ENCODE measurements around the gene H1-8. TPM values are rescaled to one million over a fixed set of nuclear protein-coding genes. Genes with fewer than 3 reads are reported as not detected.

H1-8 gene
- total and polyA plus RNA-seq, 3 experiments from 2014 or later = not detected

DNA sequence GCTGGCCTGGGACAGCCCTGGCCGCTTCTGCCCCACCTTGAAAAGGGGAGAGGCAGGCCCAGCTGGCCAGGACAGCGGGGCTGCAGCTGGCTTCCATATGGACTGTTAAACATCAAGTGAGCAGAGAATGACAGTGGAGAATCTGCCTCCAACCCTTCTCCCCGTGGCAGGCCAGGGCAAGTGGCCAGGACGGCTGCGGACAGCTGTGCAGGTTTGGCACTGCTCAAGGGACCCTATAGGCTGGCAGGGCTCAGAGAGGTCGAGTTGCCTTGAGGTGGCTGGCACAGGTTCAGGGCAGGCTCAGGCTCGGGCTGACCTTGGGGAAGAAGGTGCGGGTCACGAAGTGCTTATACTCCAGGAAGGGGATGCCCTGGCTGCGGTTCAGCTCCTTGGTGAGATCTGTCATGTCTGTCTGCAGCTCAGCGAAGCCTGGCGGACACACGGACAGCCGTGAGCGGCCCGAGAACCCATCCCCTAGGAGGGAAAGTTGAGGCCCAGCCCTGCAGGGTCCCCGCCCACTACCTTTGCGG, 24.3 kb downstream of the H1-8 start:
- Histone ChIP-seq H3K36me3 (ENCODE audit: insufficient read depth, low read length) (no peaks in the 10 kb centered on the region), H3K9me3 (ENCODE audit: low read length) (no peaks in the 10 kb centered on the region), H3K27me3 (ENCODE audit: insufficient read depth, low read length, poor library complexity, severe bottlenecking) (no peaks in the 10 kb centered on the region), H3K4me3 (ENCODE audit: low read length) (no peak overlapping the region), H3K27ac (ENCODE audit: low read depth, low read length) (no peak overlapping the region), H3K4me1 (ENCODE audit: insufficient read depth, low read length) (peaks cover 13% of the 10 kb centered on the region)
- POLR2A ChIA-PET = no interaction called here
- Mint-ChIP-seq H3K36me3 (peaks cover 0 to 35% (median 2%) of the 10 kb centered on the region in 3 donors), H3K27me3 (no peaks in the 10 kb centered on the region), H3K9me3 (no peaks in the 10 kb centered on the region), H3K4me3 (peak overlapping the region in 1 of 7 donors; percentile 1), H3K4me1 (peaks cover 31 to 40% (median 33%) of the 10 kb centered on the region in 3 donors), H3K27ac (peak overlapping the region in 6 of 8 donors; percentile 39 to 92 (median 54))
- DNase-seq = no peak
- CTCF ChIA-PET = interaction anchor here (0.7 to 1.6 kb wide), 3 partner anchors 9 to 126 kb away, joined by 3 to 5 read pairs (median 3); no protein-coding TSS in a partner anchor

DNA sequence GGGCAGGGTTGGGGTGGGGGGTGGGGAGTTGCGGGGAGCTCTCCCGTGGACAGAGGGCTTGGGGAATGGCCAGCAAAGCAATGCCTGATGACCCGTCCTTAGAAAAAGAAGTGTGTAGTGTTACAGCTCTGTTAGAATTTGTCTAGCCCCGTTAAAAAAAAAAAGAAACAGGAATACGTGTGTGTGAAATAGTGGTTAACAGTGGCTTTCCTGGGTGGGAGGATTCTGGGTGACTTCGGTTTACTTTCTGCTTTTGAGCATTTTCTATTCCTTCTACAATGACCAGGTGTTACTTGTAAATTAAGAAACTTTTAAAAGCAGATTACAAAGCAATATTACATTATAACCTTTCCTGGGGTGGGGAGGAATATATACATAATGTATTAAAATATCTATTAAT, 25.0 kb downstream of the H1-8 start:
- Histone ChIP-seq H3K36me3 (ENCODE audit: insufficient read depth, low read length) (no peaks in the 10 kb centered on the region), H3K4me1 (ENCODE audit: insufficient read depth, low read length) (peaks cover 13% of the 10 kb centered on the region), H3K27ac (ENCODE audit: low read depth, low read length) (no peak overlapping the region), H3K9me3 (ENCODE audit: low read length) (no peaks in the 10 kb centered on the region), H3K27me3 (ENCODE audit: insufficient read depth, low read length, poor library complexity, severe bottlenecking) (no peaks in the 10 kb centered on the region), H3K4me3 (ENCODE audit: low read length) (no peak overlapping the region)
- no peaks in the 10 kb centered on the region for H3K9me3 Mint-ChIP-seq
- H3K27ac Mint-ChIP-seq = peak overlapping the region; percentile 7 to 84 (median 56)
- CTCF ChIA-PET = interaction anchor here (1.4 to 1.6 kb wide), 2 partner anchors 9 to 127 kb away, joined by 3 to 5 read pairs; no protein-coding TSS in a partner anchor
- H3K36me3 Mint-ChIP-seq = peaks cover 0 to 33% (median 2%) of the 10 kb centered on the region in 3 donors
- H3K4me1 Mint-ChIP-seq = peaks cover 31 to 41% (median 34%) of the 10 kb centered on the region in 3 donors
- POLR2A ChIA-PET = interaction anchor here (0.5 kb wide), 1 partner anchor 9 kb away, joined by 3 read pairs; no protein-coding TSS in a partner anchor
- H3K4me3 Mint-ChIP-seq = peak overlapping the region; percentile 8 to 71 (median 45)
- H3K27me3 Mint-ChIP-seq = no peaks in the 10 kb centered on the region
- DNase-seq = peak in 1 of 5 donors; percentile 44

DNA sequence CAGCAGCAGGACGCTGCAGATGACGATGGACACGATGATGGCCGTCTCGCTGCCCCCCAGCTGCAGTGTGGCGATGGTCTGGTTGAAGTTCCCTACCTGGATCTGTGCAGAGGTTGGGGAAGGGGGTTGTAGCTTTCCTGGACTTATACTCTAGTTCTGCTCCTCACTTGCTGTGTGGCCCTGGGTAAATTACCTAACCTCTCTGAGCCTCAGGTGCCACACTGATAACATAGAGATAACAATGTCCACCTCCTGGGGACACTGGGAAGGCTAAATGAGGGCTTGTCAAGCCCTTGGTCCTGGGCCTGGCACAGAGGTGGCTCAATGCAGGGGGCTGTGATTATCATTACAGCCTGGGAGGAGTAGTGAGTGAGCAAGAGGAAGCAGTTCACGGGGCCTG, 26.9 kb downstream of the H1-8 start:
- Histone ChIP-seq H3K27me3 (ENCODE audit: insufficient read depth, low read length, poor library complexity, severe bottlenecking) (no peaks in the 10 kb centered on the region), H3K9me3 (ENCODE audit: low read length) (no peaks in the 10 kb centered on the region), H3K36me3 (ENCODE audit: insufficient read depth, low read length) (no peaks in the 10 kb centered on the region), H3K4me1 (ENCODE audit: insufficient read depth, low read length) (peaks cover 13% of the 10 kb centered on the region), H3K4me3 (ENCODE audit: low read length) (no peak overlapping the region), H3K27ac (ENCODE audit: low read depth, low read length) (no peak overlapping the region)
- H3K4me3 Mint-ChIP-seq = peak overlapping the region in 2 of 7 donors; percentile 20 to 28
- peak overlapping the region in 7 of 8 donors; percentile 13 to 93 (median 79) for H3K27ac Mint-ChIP-seq
- H3K9me3 Mint-ChIP-seq = no peaks in the 10 kb centered on the region
- ChIA-PET CTCF (no interaction called here), POLR2A (no interaction called here)
- H3K27me3 Mint-ChIP-seq = no peaks in the 10 kb centered on the region
- peaks cover 34 to 57% (median 41%) of the 10 kb centered on the region in 3 donors for H3K4me1 Mint-ChIP-seq
- H3K36me3 Mint-ChIP-seq = peaks cover 0 to 27% (median 2%) of the 10 kb centered on the region in 3 donors
- DNase-seq = no peak

DNA sequence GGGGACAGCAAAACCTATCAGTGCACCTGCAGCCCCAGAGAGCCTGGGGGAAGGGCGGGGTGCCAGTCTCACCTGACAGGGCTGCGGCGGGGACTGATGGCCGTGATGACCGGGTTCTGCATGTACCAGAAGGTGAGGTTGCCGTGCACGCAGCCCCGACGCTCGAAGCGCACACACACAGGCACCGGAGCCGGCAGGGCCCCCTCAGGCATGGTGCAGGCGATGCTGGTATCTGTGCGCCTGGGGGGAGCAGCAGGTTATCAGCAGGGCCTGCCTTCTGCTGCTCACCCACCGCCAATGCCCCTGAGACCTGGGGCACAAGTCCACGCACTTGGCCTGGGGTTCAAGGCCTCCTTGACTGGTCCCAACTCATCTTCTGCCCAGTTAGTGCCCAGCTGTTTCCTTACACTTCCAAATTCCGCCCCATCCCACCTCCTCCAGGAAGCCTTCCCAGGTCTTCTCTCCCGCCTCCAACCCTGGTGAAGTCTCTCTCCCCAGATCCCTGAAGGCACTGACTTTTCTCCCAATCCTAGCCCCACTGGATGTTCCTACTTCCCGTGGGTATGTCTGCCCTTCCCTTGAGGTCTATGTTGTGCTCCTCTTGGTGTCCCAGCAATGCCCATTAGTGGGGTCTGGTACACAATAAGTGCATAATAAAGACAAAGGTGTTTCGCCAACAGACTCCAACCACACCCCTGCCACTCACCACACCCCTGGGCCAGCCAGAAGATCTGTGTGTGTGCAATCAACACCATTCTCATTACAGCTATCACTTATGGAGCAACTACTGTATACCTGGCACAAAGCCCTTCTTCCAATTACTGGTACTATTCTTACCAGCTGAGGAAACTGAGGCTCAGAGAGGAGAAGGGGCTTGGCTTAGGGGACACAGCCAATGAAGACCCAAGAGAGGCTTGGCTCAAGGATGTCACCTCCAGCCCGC, 28.9 kb downstream of the H1-8 start:
- POLR2A ChIA-PET = no interaction called here

DNA sequence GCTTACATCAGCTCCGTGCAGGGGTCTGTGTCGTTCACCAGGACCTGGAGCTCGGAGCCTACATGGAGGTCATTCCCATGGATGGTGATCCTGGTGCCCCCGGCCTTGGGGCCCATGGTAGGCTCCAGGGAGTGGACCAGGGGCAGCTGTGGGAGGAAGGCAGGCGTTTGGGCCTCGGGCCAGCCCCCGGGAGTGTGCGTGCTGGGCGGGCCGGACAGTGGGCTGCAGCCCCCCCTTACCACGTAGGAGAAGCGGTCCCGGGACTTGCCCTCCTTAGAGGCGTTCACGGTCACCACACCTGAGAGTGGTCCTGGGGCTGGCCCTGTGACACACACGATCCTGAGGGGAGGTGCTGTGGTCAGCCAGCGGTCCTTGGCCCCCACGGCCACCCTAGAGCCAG, 29.6 kb downstream of the H1-8 start:
- Mint-ChIP-seq H3K36me3 (peaks cover 0 to 23% (median 2%) of the 10 kb centered on the region in 3 donors), H3K4me1 (peaks cover 51 to 74% (median 57%) of the 10 kb centered on the region in 3 donors), H3K4me3 (peak overlapping the region in 1 of 7 donors; percentile 40), H3K27me3 (no peaks in the 10 kb centered on the region), H3K9me3 (no peaks in the 10 kb centered on the region), H3K27ac (peak overlapping the region in 5 of 8 donors; percentile 73 to 96 (median 79))
- ChIA-PET POLR2A (no interaction called here), CTCF (no interaction called here)
- Histone ChIP-seq H3K4me1 (ENCODE audit: insufficient read depth, low read length) (peaks cover 27% of the 10 kb centered on the region), H3K27ac (ENCODE audit: low read depth, low read length) (no peak overlapping the region), H3K27me3 (ENCODE audit: insufficient read depth, low read length, poor library complexity, severe bottlenecking) (no peaks in the 10 kb centered on the region), H3K9me3 (ENCODE audit: low read length) (no peaks in the 10 kb centered on the region), H3K36me3 (ENCODE audit: insufficient read depth, low read length) (no peaks in the 10 kb centered on the region), H3K4me3 (ENCODE audit: low read length) (no peak overlapping the region)
- DNase-seq = no peak

More for the DNA sequence above, 28.9 kb downstream of the H1-8 start:
- Mint-ChIP-seq H3K4me3 (peak overlapping the region in 1 of 7 donors; percentile 32), H3K4me1 (peaks cover 51 to 74% (median 58%) of the 10 kb centered on the region in 3 donors), H3K36me3 (peaks cover 0 to 23% (median 2%) of the 10 kb centered on the region in 3 donors), H3K27ac (peak overlapping the region in 7 of 8 donors; percentile 2 to 86 (median 78)), H3K9me3 (no peaks in the 10 kb centered on the region), H3K27me3 (no peaks in the 10 kb centered on the region)
- H3K27me3 ChIP-seq (ENCODE audit: insufficient read depth, low read length, poor library complexity, severe bottlenecking) = no peaks in the 10 kb centered on the region
- peaks cover 28% of the 10 kb centered on the region for H3K4me1 ChIP-seq (ENCODE audit: insufficient read depth, low read length)
- H3K27ac ChIP-seq (ENCODE audit: low read depth, low read length) = no peak overlapping the region
- no peaks in the 10 kb centered on the region for H3K36me3 ChIP-seq (ENCODE audit: insufficient read depth, low read length)
- H3K4me3 ChIP-seq (ENCODE audit: low read length) = no peak overlapping the region
- no peak for DNase-seq
- CTCF ChIA-PET = no interaction called here
- no peaks in the 10 kb centered on the region for H3K9me3 ChIP-seq (ENCODE audit: low read length)

DNA sequence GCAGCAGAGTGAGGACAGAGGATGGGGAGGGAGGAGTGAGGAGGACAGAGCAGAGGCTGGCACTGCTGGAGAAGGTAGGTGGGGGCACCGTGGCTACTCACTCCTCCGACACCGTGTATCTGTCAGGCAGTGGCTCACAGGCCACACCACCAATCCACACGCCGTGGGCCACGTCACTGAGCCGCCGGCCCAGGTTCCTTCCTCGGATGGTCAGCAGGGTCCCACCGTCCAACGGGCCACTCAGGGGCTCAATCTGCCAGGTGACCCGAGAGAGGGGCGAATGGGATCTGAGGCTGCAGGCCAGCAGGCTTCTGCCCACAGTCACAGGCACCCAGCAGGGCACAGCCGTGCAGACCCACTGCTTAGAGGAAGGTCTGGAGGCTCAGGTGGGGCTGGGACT, 30.5 kb downstream of the H1-8 start:
- no peak overlapping the region for H3K27ac ChIP-seq (ENCODE audit: low read depth, low read length)
- DNase-seq = no peak
- H3K36me3 Mint-ChIP-seq = peaks cover 0 to 21% (median 2%) of the 10 kb centered on the region in 3 donors
- ChIA-PET CTCF (no interaction called here), POLR2A (no interaction called here)
- peak overlapping the region in 2 of 7 donors; percentile 3 to 51 for H3K4me3 Mint-ChIP-seq
- peak overlapping the region in 7 of 8 donors; percentile 73 to 96 (median 84) for H3K27ac Mint-ChIP-seq
- peaks cover 34% of the 10 kb centered on the region for H3K4me1 ChIP-seq (ENCODE audit: insufficient read depth, low read length)
- no peaks in the 10 kb centered on the region for H3K27me3 Mint-ChIP-seq
- no peak overlapping the region for H3K4me3 ChIP-seq (ENCODE audit: low read length)
- no peaks in the 10 kb centered on the region for H3K27me3 ChIP-seq (ENCODE audit: insufficient read depth, low read length, poor library complexity, severe bottlenecking)
- no peaks in the 10 kb centered on the region for H3K9me3 Mint-ChIP-seq
- H3K36me3 ChIP-seq (ENCODE audit: insufficient read depth, low read length) = no peaks in the 10 kb centered on the region
- H3K9me3 ChIP-seq (ENCODE audit: low read length) = no peaks in the 10 kb centered on the region
- peaks cover 51 to 74% (median 58%) of the 10 kb centered on the region in 3 donors for H3K4me1 Mint-ChIP-seq

DNA sequence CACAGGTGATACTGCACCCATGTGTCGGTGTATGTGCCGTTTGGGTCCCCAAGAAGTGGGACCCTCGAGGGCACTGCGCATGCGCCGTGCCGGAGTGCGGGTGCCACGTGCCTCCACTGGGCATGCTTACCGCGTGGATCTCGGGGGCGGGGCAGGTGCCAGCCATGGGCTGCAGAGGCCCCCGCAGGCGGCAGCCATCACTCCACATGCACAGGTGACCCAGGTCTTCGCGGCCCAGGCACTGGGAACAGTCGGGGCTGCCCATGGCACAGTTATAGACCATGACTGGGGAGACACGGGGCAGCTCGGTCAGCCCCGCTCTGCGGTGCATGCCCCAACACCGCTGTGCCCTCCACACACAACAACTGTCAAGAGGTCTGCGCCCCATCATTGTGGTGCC, 31.2 kb downstream of the H1-8 start:
- ChIA-PET POLR2A (no interaction called here), CTCF (no interaction called here)
- no peak overlapping the region for H3K4me3 ChIP-seq (ENCODE audit: low read length)
- H3K27ac ChIP-seq (ENCODE audit: low read depth, low read length) = no peak overlapping the region
- peaks cover 0 to 21% (median 2%) of the 10 kb centered on the region in 3 donors for H3K36me3 Mint-ChIP-seq
- H3K4me1 Mint-ChIP-seq = peaks cover 51 to 74% (median 56%) of the 10 kb centered on the region in 3 donors
- H3K36me3 ChIP-seq (ENCODE audit: insufficient read depth, low read length) = no peaks in the 10 kb centered on the region
- H3K27me3 Mint-ChIP-seq = no peaks in the 10 kb centered on the region
- no peaks in the 10 kb centered on the region for H3K9me3 Mint-ChIP-seq
- peaks cover 41% of the 10 kb centered on the region for H3K4me1 ChIP-seq (ENCODE audit: insufficient read depth, low read length)
- no peaks in the 10 kb centered on the region for H3K9me3 ChIP-seq (ENCODE audit: low read length)
- no peak for DNase-seq
- H3K27ac Mint-ChIP-seq = peak overlapping the region in 7 of 8 donors; percentile 68 to 100 (median 88)
- no peaks in the 10 kb centered on the region for H3K27me3 ChIP-seq (ENCODE audit: insufficient read depth, low read length, poor library complexity, severe bottlenecking)
- H3K4me3 Mint-ChIP-seq = no peak overlapping the region
